LoVo (cell line): ENCODE results near the gene TRAF3IP1.
"Not testable (repeated sequence)": the region's sequence is repeated elsewhere in the genome, so short reads cannot be mapped to it uniquely, and the experiment has no call there.

Source experiments
- DNase-seq: peaks from one replicate; pipeline ENCODE4 v3.0.0-alpha.2; 2016; ENCODE audit warnings: low spot score

The TRAF3IP1 gene

GRCh38 chr2:238339814-238340213 lies 19.5 kb downstream of the TRAF3IP1 start:
- DNase-seq: no peak

DNA sequence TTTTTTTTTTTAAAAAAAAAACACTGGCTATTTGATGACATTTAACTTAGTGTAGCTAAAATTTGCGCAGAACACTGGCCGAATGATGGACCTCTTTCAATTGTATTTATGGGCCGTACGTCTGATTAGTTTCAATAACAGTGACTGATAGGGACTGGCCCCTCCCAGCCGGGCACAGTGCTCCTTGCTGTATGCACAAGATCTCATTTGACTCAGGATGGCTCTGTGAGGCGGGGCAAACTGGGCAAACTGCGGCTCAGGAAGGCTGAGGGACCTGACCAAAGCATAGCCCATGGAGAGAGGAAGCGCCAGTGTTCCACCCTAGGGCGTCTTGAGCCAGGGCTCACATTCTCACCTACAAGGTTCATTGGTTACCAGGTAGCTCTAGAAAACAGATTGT lies 21.2 kb downstream of the TRAF3IP1 start:
- no peak for DNase-seq

- DNase-seq: no peak
Observed at GRCh38 chr2:238344035-238344434, 23.7 kb downstream of the TRAF3IP1 start.

- no peak for DNase-seq
Observed at GRCh38 chr2:238344517-238344916, 24.2 kb downstream of the TRAF3IP1 start.

- DNase-seq: no peak
Observed at GRCh38 chr2:238345297-238345968, 25.1 kb downstream of the TRAF3IP1 start.

- DNase-seq: no peak
Observed at GRCh38 chr2:238346544-238346943, 26.2 kb downstream of the TRAF3IP1 start.

DNA sequence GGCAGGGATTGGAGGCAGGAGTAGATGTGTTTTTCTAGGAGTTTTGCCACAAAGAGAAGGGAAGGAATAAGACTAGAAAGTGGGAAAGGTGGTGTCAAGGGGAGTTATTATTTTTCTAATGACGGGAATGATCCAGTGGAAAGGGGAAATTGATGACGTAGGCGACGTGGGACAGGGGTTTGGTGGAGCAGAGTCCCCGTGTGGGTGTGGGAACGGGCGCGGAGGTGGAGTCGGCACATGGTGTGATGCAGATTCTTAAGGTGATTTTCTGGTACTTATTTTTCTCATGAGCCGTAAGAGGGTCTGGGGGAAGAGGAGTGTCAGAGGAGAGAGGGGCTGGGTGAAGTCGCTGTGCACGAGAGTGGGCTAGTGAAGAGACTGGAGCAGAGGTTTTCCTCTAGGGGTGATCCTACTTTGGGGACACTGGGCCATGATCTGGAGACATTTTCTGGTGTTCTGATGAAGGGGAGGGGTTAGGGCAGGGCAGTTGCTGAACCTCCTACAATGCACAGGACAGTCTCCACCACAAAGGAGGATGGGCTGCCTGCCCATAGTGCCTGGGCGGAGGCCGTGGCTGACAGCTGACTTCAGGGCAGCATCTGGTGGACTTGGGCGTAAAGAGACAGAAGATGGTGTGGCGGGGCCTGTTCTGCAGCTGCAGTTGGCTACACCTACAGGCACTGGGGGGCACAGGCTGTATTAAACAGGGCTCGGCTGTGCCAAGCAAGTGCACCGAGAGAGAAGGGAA lies 30.0 kb downstream of the TRAF3IP1 start:
- DNase-seq: no peak

- no peak for DNase-seq
Observed at GRCh38 chr2:238351315-238351714, 31.0 kb downstream of the TRAF3IP1 start.

DNA sequence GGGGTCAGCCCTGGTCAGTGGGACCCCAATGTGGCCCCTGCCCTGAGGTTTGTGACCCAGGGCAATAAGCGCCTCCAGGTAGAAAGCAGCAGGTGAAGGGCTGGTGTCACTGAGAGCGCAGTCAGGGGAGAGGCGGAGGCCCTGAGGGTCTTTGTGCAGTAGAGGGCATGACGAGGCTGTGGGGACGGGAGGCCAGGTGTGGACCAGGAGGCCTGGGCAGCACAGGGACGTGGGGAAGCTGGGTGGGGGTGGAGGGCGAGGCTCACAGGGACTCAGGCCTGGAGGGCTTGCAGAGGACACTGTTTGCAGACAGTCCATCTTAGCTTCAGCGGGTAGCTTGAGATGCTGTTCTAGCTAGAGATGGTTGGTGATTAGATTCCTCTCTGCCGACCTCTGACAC lies 32.0 kb downstream of the TRAF3IP1 start:
- DNase-seq: no peak

DNA sequence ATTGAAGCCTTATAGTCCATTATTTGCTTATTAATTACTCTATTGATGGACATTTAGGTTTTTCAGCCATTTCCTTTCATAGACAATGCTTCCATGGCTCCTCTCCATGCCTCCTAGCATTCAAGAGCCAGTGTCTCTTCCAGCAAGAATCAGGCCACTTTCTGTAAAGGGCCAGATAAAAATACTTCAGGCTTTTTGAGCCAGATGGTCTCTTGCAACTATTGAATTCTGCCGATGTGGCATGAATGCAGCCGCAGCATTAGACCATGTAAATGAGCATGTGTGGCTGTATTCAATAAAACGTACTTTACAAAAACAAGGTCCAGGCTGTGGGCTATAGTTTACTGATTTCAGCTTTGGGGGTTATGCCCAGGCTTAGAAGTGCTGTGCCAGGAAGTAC lies 38.5 kb downstream of the TRAF3IP1 start:
- DNase-seq: no peak

DNA sequence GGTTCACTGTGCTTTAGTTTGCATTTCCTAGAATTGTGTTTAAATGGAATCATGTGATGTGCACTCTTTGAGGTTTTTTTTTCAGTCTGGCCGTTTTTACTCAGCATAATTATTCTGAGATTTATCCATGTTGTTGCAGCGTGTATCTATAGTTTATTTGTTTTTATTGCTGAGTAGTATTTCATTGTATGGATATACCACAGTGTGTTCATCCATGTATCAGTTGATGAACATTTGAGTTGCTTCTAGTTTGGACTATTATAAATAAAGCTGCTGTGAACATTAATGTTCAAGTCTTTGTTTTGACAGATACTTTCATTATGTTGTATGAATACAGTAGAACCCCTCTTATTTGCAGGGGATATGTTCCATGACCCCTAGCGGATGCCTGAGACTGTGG lies 39.1 kb downstream of the TRAF3IP1 start:
- DNase-seq: no peak

DNA sequence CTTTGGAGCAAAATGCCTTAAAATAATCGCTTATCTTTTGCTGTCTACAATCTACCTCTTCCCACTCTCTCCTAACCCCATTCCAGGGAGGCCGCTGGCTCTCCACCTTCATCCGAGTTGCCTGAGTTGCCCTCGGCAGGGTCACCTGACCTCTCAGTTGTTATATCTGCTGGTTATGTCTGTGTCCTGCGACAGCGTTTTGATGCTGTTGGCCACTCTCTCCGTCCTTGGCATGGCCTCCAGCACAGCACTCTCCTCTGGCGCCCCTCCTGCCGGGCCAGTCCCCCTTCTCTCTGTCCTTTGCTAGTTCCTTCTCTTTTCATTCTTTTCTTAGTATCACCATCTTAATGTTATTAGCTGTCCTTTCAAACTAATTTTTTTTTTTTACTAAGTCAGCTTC lies 41.6 kb downstream of the TRAF3IP1 start:
- DNase-seq: no peak

DNA sequence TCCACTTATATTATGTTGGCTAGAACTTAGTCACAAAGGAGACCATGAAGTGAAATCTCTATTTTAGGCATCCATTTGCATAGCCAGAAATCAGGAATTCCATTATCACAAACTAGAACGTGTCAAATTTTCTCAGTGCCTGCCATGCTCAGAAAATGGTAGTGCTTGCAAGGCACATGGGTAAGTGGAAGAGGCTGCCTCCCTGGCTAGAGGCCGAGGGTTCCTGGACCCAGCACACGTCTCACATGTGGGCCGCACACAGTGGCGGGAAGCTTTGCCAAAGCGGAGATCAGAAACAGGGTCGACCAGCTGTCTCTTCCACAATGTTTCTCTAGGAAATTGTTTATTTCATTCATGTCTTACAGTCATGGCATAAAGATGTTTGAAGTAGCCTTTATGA lies 42.3 kb downstream of the TRAF3IP1 start:
- no peak for DNase-seq

- no peak for DNase-seq
Observed at GRCh38 chr2:238369591-238370040, 49.3 kb downstream of the TRAF3IP1 start.

DNA sequence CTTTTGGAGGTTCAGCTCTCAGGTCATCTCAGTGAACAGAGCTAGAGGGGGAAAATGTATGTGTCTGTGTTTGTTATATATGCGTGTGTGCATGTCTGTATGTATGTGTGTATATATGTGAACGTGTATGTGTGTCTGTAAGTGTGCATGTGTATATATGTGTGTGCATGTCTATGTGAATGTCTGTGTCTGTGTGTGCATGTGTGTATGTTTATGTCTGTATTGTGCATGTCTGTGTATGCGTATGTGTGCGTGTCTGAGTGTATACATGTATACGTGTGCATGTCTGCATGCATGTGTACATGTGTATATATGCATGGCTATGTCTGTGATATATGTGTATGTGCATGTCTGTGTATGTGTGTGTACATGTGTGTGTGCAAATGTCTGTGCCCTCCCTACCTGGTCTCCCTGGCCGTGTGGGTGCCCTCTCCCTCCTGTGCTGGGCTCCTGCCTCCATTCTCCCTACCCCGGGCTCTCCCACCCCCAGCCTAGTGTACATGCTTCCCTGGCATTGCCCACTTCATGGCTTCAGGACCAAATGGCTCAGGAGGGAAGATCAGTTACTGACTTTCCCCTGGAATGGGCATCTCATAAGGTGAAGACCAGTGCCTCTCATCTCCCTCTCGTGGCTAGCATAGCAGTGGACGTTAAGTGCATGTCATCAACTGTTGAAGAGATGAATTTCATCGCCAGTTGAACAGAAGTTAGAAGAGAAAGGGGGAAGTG lies 49.9 kb downstream of the TRAF3IP1 start:
- DNase-seq: no peak

DNA sequence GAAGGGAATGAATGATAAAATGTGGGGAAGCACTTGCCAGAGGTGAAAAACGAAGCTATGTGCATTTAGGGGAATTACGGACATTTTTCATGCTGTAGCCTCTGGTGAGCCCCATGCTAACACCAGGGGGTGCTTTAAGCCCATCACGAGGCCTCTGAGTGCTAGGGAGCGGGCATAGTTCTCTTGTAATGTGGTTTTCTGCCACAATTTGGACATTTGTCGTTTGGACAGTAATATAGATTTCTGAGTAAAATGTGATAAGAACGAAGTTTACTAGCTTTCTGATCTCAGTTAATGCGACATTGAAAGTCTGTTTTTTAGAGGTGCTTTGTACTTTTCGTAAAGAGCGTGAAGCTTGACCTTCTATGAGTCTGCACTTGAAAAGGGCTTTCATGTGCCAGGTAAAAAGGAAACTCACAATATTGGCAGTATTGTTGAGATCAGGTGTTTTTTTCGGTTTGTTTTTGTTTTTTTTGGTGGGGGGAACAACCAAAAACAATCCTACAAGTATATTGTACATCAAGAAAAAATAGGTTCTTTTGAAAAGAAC lies 50.6 kb downstream of the TRAF3IP1 start:
- DNase-seq: no peak

DNA sequence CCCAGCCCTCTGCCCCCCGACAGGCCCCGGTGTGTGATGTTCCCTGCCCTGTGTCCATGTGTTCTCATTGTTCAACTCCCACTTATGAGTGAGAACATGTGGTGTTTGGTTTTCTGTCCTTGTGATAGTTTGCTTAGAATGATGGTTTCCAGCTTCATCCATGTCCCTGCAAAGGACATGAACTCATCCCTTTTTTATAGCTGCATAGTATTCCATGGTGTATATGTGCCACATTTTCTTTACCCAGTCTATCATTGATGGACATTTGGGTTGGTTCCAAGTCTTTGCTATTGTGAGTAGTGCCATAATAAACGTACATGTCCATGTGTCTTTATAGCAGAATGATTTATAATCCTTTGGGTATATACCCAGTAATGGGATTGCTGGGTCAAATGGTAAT lies 52.0 kb downstream of the TRAF3IP1 start:
- DNase-seq: not testable (repeated sequence)

DNA sequence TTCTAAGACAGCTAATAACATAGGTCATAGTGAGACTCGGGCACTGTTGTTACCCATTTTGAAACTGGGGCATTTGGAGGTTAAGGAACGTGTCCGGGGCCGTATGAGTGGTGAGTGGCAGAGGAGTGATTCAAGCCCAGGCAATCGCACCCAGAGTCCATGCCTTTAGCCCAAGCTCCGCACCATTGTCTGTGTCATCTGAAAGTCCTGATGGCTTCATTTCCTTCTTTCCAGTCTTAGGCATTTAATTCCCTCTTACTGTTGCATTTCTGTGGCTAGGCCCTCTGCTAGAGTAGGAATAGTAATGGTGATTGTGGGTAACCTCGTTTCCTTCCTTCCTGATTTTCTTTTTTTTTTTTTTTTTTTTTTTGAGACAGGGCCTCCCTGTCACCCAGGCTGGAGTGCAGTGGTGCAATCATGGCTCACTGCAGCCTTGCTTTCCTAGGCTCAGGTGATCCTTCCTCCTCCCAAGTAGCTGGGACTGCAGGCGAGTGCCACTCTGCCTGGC lies 56.6 kb downstream of the TRAF3IP1 start:
- no peak for DNase-seq

- no peak for DNase-seq
Observed at GRCh38 chr2:238378230-238379095, 58.1 kb downstream of the TRAF3IP1 start.

- DNase-seq: no peak
Observed at GRCh38 chr2:238379096-238379810, 58.9 kb downstream of the TRAF3IP1 start.

GRCh38 chr2:238380336-238380735 lies 60.0 kb downstream of the TRAF3IP1 start:
- no peak for DNase-seq
